Activated T-helper 17 cell treated with anti-CD3 and anti-CD28 coated beads, Interleukin-2, amount 50 U/mL, for 72 hours (primary cell): Measurements from ENCODE around the gene LTBP3. TPM values are rescaled to one million over a fixed set of nuclear protein-coding genes. Genes with fewer than 3 reads are reported as not detected.

Experiments
- ATAC-seq: fragments of 150-1000 bp; cut with Tn5 transposase; replicated peaks from 2 replicates; pipeline ENCODE4 v1.10.0; 2021; ENCODE audit warnings: mild to moderate bottlenecking, moderate library complexity
- H3K27ac Mint-ChIP-seq: one replicate; pipeline ENCODE4 v1.8.0; 2022; ENCODE audit warnings: mixed read lengths
- H3K27me3 Mint-ChIP-seq: one replicate; pipeline ENCODE4 v1.8.0; 2022; ENCODE audit warnings: mixed read lengths
- H3K36me3 Mint-ChIP-seq: one replicate; pipeline ENCODE4 v1.8.0; 2022; ENCODE audit warnings: low read depth, mild to moderate bottlenecking, mixed read lengths
- H3K4me1 Mint-ChIP-seq: one replicate; pipeline ENCODE4 v1.8.0; 2022; ENCODE audit warnings: mixed read lengths
- H3K4me3 Mint-ChIP-seq: one replicate; pipeline ENCODE4 v1.8.0; 2022; ENCODE audit warnings: mild to moderate bottlenecking, mixed read lengths
- H3K9me3 Mint-ChIP-seq: one replicate; pipeline ENCODE4 v1.8.0; 2022; ENCODE audit warnings: mixed read lengths
- total RNA-seq, 2 donors: library from RNA; stranded (reverse); gene quantifications; one replicate each; pipeline ENCODE4 v1.2.3, GENCODE V29; 2022

The LTBP3 gene
- total RNA-seq, 2 donors from 2014 or later = 54.3 to 124 TPM

DNA sequence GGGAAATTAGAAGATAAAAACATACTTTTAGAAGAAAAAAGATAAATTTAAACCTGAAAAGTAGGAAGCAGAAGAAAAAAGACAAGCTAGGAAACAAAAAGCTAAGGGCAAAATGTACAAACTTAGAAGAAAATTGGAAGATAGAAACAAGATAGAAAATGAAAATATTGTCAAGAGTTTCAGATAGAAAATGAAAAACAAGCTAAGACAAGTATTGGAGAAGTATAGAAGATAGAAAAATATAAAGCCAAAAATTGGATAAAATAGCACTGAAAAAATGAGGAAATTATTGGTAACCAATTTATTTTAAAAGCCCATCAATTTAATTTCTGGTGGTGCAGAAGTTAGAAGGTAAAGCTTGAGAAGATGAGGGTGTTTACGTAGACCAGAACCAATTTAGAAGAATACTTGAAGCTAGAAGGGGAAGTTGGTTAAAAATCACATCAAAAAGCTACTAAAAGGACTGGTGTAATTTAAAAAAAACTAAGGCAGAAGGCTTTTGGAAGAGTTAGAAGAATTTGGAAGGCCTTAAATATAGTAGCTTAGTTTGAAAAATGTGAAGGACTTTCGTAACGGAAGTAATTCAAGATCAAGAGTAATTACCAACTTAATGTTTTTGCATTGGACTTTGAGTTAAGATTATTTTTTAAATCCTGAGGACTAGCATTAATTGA is 58.3 kb downstream of the LTBP3 start:
- peaks cover 6% of the 10 kb centered on the region for H3K36me3 Mint-ChIP-seq
- no peaks in the 10 kb centered on the region for H3K9me3 Mint-ChIP-seq
- H3K4me3 Mint-ChIP-seq = no peak overlapping the region
- no peak overlapping the region for H3K27ac Mint-ChIP-seq
- no peak for ATAC-seq
- H3K4me1 Mint-ChIP-seq = peaks cover 31% of the 10 kb centered on the region
- H3K27me3 Mint-ChIP-seq = no peaks in the 10 kb centered on the region

GRCh38 chr11:65498977-65499712 is 59.0 kb downstream of the LTBP3 start, which contains the start of gene MALAT1:
TSS of gene MALAT1 (plus strand) at chr11:65499045.
- Mint-ChIP-seq H3K36me3 (peaks cover 6% of the 10 kb centered on the region), H3K27ac (no peak within 1 kb of the TSS), H3K9me3 (no peaks in the 10 kb centered on the region), H3K4me1 (peaks cover 24% of the 10 kb centered on the region), H3K27me3 (no peaks in the 10 kb centered on the region), H3K4me3 (no peak within 1 kb of the TSS)
- no peak for ATAC-seq

DNA sequence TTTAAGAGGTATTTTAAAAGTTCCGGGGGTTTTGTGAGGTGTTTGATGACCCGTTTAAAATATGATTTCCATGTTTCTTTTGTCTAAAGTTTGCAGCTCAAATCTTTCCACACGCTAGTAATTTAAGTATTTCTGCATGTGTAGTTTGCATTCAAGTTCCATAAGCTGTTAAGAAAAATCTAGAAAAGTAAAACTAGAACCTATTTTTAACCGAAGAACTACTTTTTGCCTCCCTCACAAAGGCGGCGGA is 59.5 kb downstream of the LTBP3 start:
- Mint-ChIP-seq H3K4me1 (peaks cover 21% of the 10 kb centered on the region), H3K27me3 (no peaks in the 10 kb centered on the region), H3K36me3 (peaks cover 6% of the 10 kb centered on the region), H3K4me3 (no peak overlapping the region), H3K27ac (no peak overlapping the region), H3K9me3 (no peaks in the 10 kb centered on the region)
- no peak for ATAC-seq

DNA sequence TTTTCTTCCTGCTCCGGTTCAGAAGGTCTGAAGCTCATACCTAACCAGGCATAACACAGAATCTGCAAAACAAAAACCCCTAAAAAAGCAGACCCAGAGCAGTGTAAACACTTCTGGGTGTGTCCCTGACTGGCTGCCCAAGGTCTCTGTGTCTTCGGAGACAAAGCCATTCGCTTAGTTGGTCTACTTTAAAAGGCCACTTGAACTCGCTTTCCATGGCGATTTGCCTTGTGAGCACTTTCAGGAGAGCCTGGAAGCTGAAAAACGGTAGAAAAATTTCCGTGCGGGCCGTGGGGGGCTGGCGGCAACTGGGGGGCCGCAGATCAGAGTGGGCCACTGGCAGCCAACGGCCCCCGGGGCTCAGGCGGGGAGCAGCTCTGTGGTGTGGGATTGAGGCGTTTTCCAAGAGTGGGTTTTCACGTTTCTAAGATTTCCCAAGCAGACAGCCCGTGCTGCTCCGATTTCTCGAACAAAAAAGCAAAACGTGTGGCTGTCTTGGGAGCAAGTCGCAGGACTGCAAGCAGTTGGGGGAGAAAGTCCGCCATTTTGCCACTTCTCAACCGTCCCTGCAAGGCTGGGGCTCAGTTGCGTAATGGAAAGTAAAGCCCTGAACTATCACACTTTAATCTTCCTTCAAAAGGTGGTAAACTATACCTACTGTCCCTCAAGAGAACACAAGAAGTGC is 60.0 kb downstream of the LTBP3 start:
- H3K4me3 Mint-ChIP-seq = no peak overlapping the region
- H3K9me3 Mint-ChIP-seq = no peaks in the 10 kb centered on the region
- peaks cover 20% of the 10 kb centered on the region for H3K4me1 Mint-ChIP-seq
- no peak for ATAC-seq
- H3K27me3 Mint-ChIP-seq = no peaks in the 10 kb centered on the region
- peaks cover 8% of the 10 kb centered on the region for H3K36me3 Mint-ChIP-seq
- H3K27ac Mint-ChIP-seq = no peak overlapping the region

GRCh38 chr11:65497141-65498041 is 60.8 kb downstream of the LTBP3 start:
- Mint-ChIP-seq H3K4me3 (no peak overlapping the region), H3K36me3 (peaks cover 11% of the 10 kb centered on the region), H3K27me3 (no peaks in the 10 kb centered on the region), H3K4me1 (peaks cover 19% of the 10 kb centered on the region), H3K9me3 (no peaks in the 10 kb centered on the region), H3K27ac (no peak overlapping the region)
- ATAC-seq = peak; percentile 74

GRCh38 chr11:65496304-65497140 is 61.6 kb downstream of the LTBP3 start:
- H3K27me3 Mint-ChIP-seq = no peaks in the 10 kb centered on the region
- H3K9me3 Mint-ChIP-seq = no peaks in the 10 kb centered on the region
- no peak overlapping the region for H3K27ac Mint-ChIP-seq
- no peak overlapping the region for H3K4me3 Mint-ChIP-seq
- peaks cover 11% of the 10 kb centered on the region for H3K36me3 Mint-ChIP-seq
- no peak for ATAC-seq
- H3K4me1 Mint-ChIP-seq = peaks cover 19% of the 10 kb centered on the region

GRCh38 chr11:65493367-65494176 is 64.6 kb downstream of the LTBP3 start:
- peaks cover 21% of the 10 kb centered on the region for H3K4me1 Mint-ChIP-seq
- peak overlapping the region; percentile 90 for H3K4me3 Mint-ChIP-seq
- no peak for ATAC-seq
- no peaks in the 10 kb centered on the region for H3K27me3 Mint-ChIP-seq
- H3K27ac Mint-ChIP-seq = peak overlapping the region; percentile 99
- no peaks in the 10 kb centered on the region for H3K9me3 Mint-ChIP-seq
- H3K36me3 Mint-ChIP-seq = peaks cover 11% of the 10 kb centered on the region

DNA sequence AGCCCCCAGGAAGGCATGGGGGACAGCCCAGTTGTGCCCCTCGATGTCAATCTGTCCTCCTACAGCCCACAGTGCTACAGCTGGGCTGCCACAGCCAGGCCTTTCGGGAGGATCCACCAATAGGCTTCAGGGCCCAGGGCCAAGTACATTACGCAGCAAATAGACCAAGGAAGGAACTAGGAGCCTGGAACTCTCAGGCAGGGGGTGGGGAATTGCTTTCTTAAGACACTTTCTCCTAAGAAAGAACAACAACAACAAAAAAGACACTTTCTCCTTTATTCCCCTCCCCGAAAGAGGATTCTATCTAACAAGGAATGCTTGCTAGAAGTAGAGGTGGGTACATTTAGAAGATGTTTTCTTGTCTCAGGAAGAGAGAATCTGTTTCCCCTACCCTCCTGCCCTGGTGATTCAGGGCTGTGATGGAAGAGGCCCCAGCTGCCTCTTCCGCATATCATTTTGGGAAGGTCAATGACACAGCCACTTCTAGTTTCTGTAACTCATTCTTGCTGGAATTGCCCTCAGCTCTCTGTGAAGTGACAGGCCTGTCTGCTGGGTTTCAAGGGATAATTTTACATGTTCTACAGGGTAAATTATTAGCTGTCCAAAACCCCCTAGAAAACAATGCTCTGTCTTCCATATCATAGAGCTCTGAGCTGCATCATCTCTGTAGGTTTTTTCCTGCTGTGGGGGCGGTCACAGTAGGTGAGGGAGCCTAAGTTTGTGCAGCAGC is 65.4 kb downstream of the LTBP3 start:
- H3K36me3 Mint-ChIP-seq = peaks cover 11% of the 10 kb centered on the region
- peak overlapping the region; percentile 90 for H3K4me3 Mint-ChIP-seq
- H3K27ac Mint-ChIP-seq = peak overlapping the region; percentile 99
- peaks cover 21% of the 10 kb centered on the region for H3K4me1 Mint-ChIP-seq
- H3K27me3 Mint-ChIP-seq = no peaks in the 10 kb centered on the region
- ATAC-seq = peak; percentile 57
- no peaks in the 10 kb centered on the region for H3K9me3 Mint-ChIP-seq

GRCh38 chr11:65492387-65492636 is 65.8 kb downstream of the LTBP3 start:
- Mint-ChIP-seq H3K27me3 (no peaks in the 10 kb centered on the region), H3K9me3 (no peaks in the 10 kb centered on the region), H3K27ac (peak overlapping the region; percentile 99), H3K4me3 (peak overlapping the region; percentile 90), H3K36me3 (peaks cover 11% of the 10 kb centered on the region), H3K4me1 (peaks cover 21% of the 10 kb centered on the region)
- no peak for ATAC-seq

GRCh38 chr11:65491614-65492386 is 66.4 kb downstream of the LTBP3 start:
- H3K27me3 Mint-ChIP-seq = no peaks in the 10 kb centered on the region
- no peaks in the 10 kb centered on the region for H3K9me3 Mint-ChIP-seq
- H3K27ac Mint-ChIP-seq = peak overlapping the region; percentile 99
- ATAC-seq = no peak
- peaks cover 11% of the 10 kb centered on the region for H3K36me3 Mint-ChIP-seq
- peaks cover 18% of the 10 kb centered on the region for H3K4me1 Mint-ChIP-seq
- H3K4me3 Mint-ChIP-seq = peak overlapping the region; percentile 90

GRCh38 chr11:65491163-65491465 is 67.0 kb downstream of the LTBP3 start:
- H3K27me3 Mint-ChIP-seq = no peaks in the 10 kb centered on the region
- no peaks in the 10 kb centered on the region for H3K9me3 Mint-ChIP-seq

DNA sequence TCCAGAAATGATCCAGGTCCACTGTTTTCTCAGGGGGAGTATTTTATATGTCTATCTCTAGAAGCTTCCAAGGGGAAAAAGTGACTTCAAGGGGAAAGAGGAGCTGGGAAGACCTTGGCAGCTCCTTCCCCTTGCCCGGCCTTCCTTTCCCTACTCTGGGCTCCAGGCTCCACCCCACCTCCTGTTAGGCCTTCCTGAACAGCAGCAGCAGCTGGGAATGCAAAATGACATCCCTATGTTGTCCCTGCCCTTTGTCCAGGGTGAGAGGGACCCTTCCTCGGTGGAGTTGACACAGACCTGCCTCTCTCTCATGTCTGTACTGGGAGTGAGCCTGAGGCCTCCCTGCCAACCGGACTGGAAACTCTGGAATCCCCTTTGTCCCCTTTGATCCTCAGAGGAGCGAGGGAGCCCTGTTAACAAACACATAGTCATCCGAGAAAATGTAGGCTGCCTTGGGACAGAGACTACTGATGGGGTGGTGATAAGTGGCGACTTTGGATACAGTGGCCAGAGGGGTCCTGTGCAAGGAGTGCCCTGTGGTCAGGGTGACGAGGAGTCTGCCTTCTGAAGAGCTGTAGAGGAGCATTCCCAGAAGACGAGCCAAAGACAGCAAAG is 68.3 kb downstream of the LTBP3 start:
- Mint-ChIP-seq H3K4me3 (no peak overlapping the region), H3K36me3 (peaks cover 6% of the 10 kb centered on the region), H3K9me3 (no peaks in the 10 kb centered on the region), H3K4me1 (peaks cover 17% of the 10 kb centered on the region), H3K27ac (peak overlapping the region; percentile 99), H3K27me3 (no peaks in the 10 kb centered on the region)
- ATAC-seq = no peak

More at GRCh38 chr11:65491163-65491465, 67.0 kb downstream of the LTBP3 start:
- Mint-ChIP-seq H3K27ac (peak overlapping the region; percentile 99), H3K4me1 (peaks cover 17% of the 10 kb centered on the region), H3K4me3 (peak overlapping the region; percentile 90), H3K36me3 (peaks cover 7% of the 10 kb centered on the region)
- ATAC-seq = no peak
